HUES6 (cell line): ENCODE data around the gene FOXL3.

Experiments used
- H3K27ac ChIP-seq: 2 replicates; pipeline ENCODE4 v1.7.0; 2013; ENCODE audit warnings: low read depth, mild to moderate bottlenecking, low read length, inconsistent platforms
- H3K27me3 ChIP-seq: 2 replicates; pipeline ENCODE4 v1.6.1; 2013; ENCODE audit warnings: low read length; ENCODE audit not compliant: control insufficient read depth, insufficient read depth
- H3K36me3 ChIP-seq: 2 replicates; pipeline ENCODE4 v1.6.1; 2013; ENCODE audit warnings: low read length; ENCODE audit not compliant: control insufficient read depth, insufficient read depth
- H3K4me1 ChIP-seq: 2 replicates; pipeline ENCODE4 v1.6.1; 2013; ENCODE audit warnings: low read length; ENCODE audit not compliant: control insufficient read depth, insufficient read depth
- H3K4me3 ChIP-seq: 2 replicates; pipeline ENCODE4 v1.5.1; 2013; ENCODE audit warnings: low read depth, low read length
- H3K9ac ChIP-seq: one replicate; pipeline ENCODE4 v1.6.1; 2013; ENCODE audit warnings: mild to moderate bottlenecking, low read length
- H3K9me3 ChIP-seq: 2 replicates; pipeline ENCODE4 v1.6.1; 2013; ENCODE audit warnings: low read depth, low read length; ENCODE audit not compliant: control insufficient read depth, insufficient read depth

FOXL3 gene

GRCh38 chr7:282621-283020 lies 7.3 kb upstream of the FOXL3 start:
- Histone ChIP-seq H3K27ac (no peak overlapping the region), H3K4me3 (no peak overlapping the region), H3K9me3 (peaks cover 18% of the 10 kb centered on the region), H3K27me3 (peaks cover 19% of the 10 kb centered on the region; the same call in 1 of the 2 replicates), H3K36me3 (no peaks in the 10 kb centered on the region), H3K9ac (no peak overlapping the region), H3K4me1 (no peaks in the 10 kb centered on the region)

- H3K4me3 ChIP-seq: no peak overlapping the region
- H3K36me3 ChIP-seq: no peaks in the 10 kb centered on the region
- H3K4me1 ChIP-seq: no peaks in the 10 kb centered on the region
- peaks cover 15% of the 10 kb centered on the region for H3K9me3 ChIP-seq
- H3K9ac ChIP-seq: no peak overlapping the region
- H3K27me3 ChIP-seq: peaks cover 41% of the 10 kb centered on the region
- no peak overlapping the region for H3K27ac ChIP-seq
These were observed 4.9 kb upstream of the FOXL3 start for GRCh38 chr7:284762-285722.

GRCh38 chr7:285731-286130 lies 4.2 kb upstream of the FOXL3 start:
- peaks cover 14% of the 10 kb centered on the region for H3K9me3 ChIP-seq
- no peak overlapping the region for H3K27ac ChIP-seq
- H3K27me3 ChIP-seq: peaks cover 48% of the 10 kb centered on the region
- H3K4me1 ChIP-seq: no peaks in the 10 kb centered on the region
- no peaks in the 10 kb centered on the region for H3K36me3 ChIP-seq
- no peak overlapping the region for H3K9ac ChIP-seq
- H3K4me3 ChIP-seq: no peak overlapping the region

- no peaks in the 10 kb centered on the region for H3K4me1 ChIP-seq
- H3K9me3 ChIP-seq: peaks cover 14% of the 10 kb centered on the region
- no peak overlapping the region for H3K9ac ChIP-seq
- H3K27ac ChIP-seq: no peak overlapping the region
- no peak overlapping the region for H3K4me3 ChIP-seq
- peaks cover 52% of the 10 kb centered on the region for H3K27me3 ChIP-seq
- no peaks in the 10 kb centered on the region for H3K36me3 ChIP-seq
These were observed 3.7 kb upstream of the FOXL3 start for GRCh38 chr7:286266-286665.

GRCh38 chr7:288671-289101 lies 1.3 kb upstream of the FOXL3 start:
- no peaks in the 10 kb centered on the region for H3K36me3 ChIP-seq
- H3K9ac ChIP-seq: no peak overlapping the region
- H3K27ac ChIP-seq: no peak overlapping the region
- H3K27me3 ChIP-seq: peaks cover 71% of the 10 kb centered on the region
- no peak overlapping the region for H3K4me3 ChIP-seq
- peaks cover 11% of the 10 kb centered on the region; the same call in 1 of the 2 replicates for H3K9me3 ChIP-seq
- H3K4me1 ChIP-seq: no peaks in the 10 kb centered on the region

GRCh38 chr7:289209-289755 lies 688 bp upstream of the FOXL3 start:
- no peak overlapping the region for H3K27ac ChIP-seq
- H3K9me3 ChIP-seq: peaks cover 11% of the 10 kb centered on the region; the same call in 1 of the 2 replicates
- H3K9ac ChIP-seq: no peak overlapping the region
- peak overlapping the region; percentile 16; the same call in 1 of the 2 replicates for H3K4me3 ChIP-seq
- H3K36me3 ChIP-seq: no peaks in the 10 kb centered on the region
- H3K4me1 ChIP-seq: no peaks in the 10 kb centered on the region
- H3K27me3 ChIP-seq: peaks cover 71% of the 10 kb centered on the region

- H3K9me3 ChIP-seq: peaks cover 9% of the 10 kb centered on the region; the same call in 1 of the 2 replicates
- H3K27ac ChIP-seq: no peak overlapping the region
- no peaks in the 10 kb centered on the region for H3K36me3 ChIP-seq
- H3K4me1 ChIP-seq: no peaks in the 10 kb centered on the region
- peak overlapping the region; percentile 29; the same call in 1 of the 2 replicates for H3K4me3 ChIP-seq
- H3K27me3 ChIP-seq: peaks cover 61% of the 10 kb centered on the region
- no peak overlapping the region for H3K9ac ChIP-seq
These were observed 793 bp downstream of the FOXL3 start for GRCh38 chr7:290554-291372.

- Histone ChIP-seq H3K9me3 (peaks cover 9% of the 10 kb centered on the region; the same call in 1 of the 2 replicates), H3K4me1 (no peaks in the 10 kb centered on the region), H3K27me3 (peaks cover 56% of the 10 kb centered on the region), H3K36me3 (no peaks in the 10 kb centered on the region), H3K27ac (no peak overlapping the region), H3K4me3 (no peak overlapping the region), H3K9ac (no peak overlapping the region)
These were observed 1.6 kb downstream of the FOXL3 start for GRCh38 chr7:291373-292092.

- H3K9ac ChIP-seq: no peak overlapping the region
- H3K27me3 ChIP-seq: peaks cover 55% of the 10 kb centered on the region
- H3K4me1 ChIP-seq: no peaks in the 10 kb centered on the region
- no peak overlapping the region for H3K27ac ChIP-seq
- H3K4me3 ChIP-seq: no peak overlapping the region
- no peaks in the 10 kb centered on the region for H3K36me3 ChIP-seq
- peaks cover 9% of the 10 kb centered on the region; the same call in 1 of the 2 replicates for H3K9me3 ChIP-seq
These were observed 2.3 kb downstream of the FOXL3 start for GRCh38 chr7:292226-292625.

GRCh38 chr7:292826-293225 lies 2.9 kb downstream of the FOXL3 start:
- peaks cover 52% of the 10 kb centered on the region for H3K27me3 ChIP-seq
- H3K4me1 ChIP-seq: no peaks in the 10 kb centered on the region
- H3K9ac ChIP-seq: no peak overlapping the region
- H3K4me3 ChIP-seq: no peak overlapping the region
- H3K9me3 ChIP-seq: peaks cover 9% of the 10 kb centered on the region; the same call in 1 of the 2 replicates
- no peaks in the 10 kb centered on the region for H3K36me3 ChIP-seq
- no peak overlapping the region for H3K27ac ChIP-seq
